Measurements from ENCODE around the gene PDZRN3.
A peak's percentile ranks its signal among the peaks of the same experiment; 100 is the strongest.

Gene PDZRN3

DNA sequence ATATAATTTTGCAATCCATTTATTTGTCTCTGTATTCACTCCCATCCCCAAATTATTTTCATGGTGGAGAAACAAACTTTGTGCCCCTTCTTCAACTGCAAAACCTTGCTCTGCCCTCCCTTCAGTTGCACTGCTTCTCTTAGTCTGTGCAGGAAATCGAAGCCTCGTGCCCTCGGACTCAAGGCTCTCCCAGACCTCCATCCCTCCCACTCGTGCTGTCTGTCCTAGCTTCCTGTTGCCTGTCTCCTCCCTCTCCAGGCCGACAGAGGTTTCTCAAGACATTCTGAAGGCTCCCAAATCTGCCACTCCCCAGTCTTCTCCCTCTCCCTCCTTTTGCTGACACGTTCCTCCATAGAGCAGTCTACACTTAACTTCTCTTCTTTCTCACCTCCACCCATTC is 177.6 kb downstream of the PDZRN3 start:
- Mint-ChIP-seq H3K9me3 (no peaks in the 10 kb centered on the region), H3K27me3 (ENCODE audit: low read depth) (no peaks in the 10 kb centered on the region), H3K4me1 (peaks cover 40% of the 10 kb centered on the region), H3K36me3 (ENCODE audit: low read depth) (no peaks in the 10 kb centered on the region), H3K4me3 (no peak overlapping the region), H3K27ac (no peak overlapping the region)
- no peak for TF ChIP-seq CTCF (IDR thresholded peaks at IDR 0.05; ENCODE audit: unreplicated experiment in 3 of 3)

GRCh38 chr3:73446467-73447110 is 178.2 kb downstream of the PDZRN3 start:
- Mint-ChIP-seq H3K9me3 (no peaks in the 10 kb centered on the region), H3K4me1 (peaks cover 38% of the 10 kb centered on the region), H3K4me3 (no peak overlapping the region), H3K27ac (peak overlapping the region in 1 of 3 experiments; percentile 19), H3K36me3 (ENCODE audit: low read depth) (no peaks in the 10 kb centered on the region), H3K27me3 (ENCODE audit: low read depth) (no peaks in the 10 kb centered on the region)
- TF ChIP-seq CTCF (IDR thresholded peaks at IDR 0.05; ENCODE audit: unreplicated experiment in 3 of 3), result no peak

- Mint-ChIP-seq H3K36me3 (ENCODE audit: low read depth) (no peaks in the 10 kb centered on the region), H3K27me3 (ENCODE audit: low read depth) (no peaks in the 10 kb centered on the region), H3K9me3 (no peaks in the 10 kb centered on the region), H3K4me1 (peaks cover 42% of the 10 kb centered on the region), H3K4me3 (no peak overlapping the region), H3K27ac (no peak overlapping the region)
- no peak for TF ChIP-seq CTCF (IDR thresholded peaks at IDR 0.05; ENCODE audit: unreplicated experiment in 3 of 3)
Measured at GRCh38 chr3:73442886-73443285, 181.9 kb downstream of the PDZRN3 start.

DNA sequence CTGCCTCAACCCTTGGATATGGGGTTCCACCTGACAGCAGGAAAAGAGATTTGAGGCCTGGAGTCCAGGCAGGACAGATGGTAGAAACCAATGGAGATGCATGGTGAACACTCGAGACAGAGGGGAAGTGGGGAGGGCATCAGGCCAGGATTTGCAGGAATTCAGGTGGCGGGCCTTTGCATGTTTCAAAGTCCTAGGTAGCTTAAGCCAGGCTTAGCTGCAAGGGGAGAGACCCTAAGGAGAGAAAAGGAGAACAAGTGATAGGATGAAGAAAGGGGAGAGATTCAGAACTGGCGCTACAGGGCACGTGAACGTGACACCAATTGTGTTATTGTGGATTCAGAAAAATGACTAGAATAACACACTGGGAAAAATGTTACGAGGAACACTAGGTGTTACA is 182.6 kb downstream of the PDZRN3 start:
- Mint-ChIP-seq H3K9me3 (no peaks in the 10 kb centered on the region), H3K36me3 (ENCODE audit: low read depth) (no peaks in the 10 kb centered on the region), H3K27ac (no peak overlapping the region), H3K27me3 (ENCODE audit: low read depth) (no peaks in the 10 kb centered on the region), H3K4me1 (peaks cover 50% of the 10 kb centered on the region), H3K4me3 (no peak overlapping the region)
- no peak for TF ChIP-seq CTCF (IDR thresholded peaks at IDR 0.05; ENCODE audit: unreplicated experiment in 3 of 3)

DNA sequence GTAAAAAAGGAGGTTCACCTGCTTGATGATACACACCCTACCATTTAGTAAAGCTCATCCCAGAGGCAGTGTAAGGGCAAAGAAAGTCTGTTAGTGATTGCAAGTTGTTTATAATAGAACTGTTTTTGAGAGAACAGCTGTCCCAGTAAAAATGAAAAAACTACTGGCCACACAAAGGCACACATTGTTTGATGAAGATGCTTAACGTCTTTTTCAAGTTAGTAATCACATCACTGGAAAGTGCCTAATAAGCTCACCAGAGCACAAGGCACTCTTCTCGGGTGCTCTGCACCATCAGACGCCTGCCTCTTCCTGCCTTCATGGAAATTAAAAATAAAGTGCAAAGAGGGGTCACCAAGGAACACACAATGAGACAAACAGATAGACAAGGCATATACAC is 186.9 kb downstream of the PDZRN3 start:
- H3K4me3 Mint-ChIP-seq, result no peak overlapping the region
- no peaks in the 10 kb centered on the region for H3K9me3 Mint-ChIP-seq
- no peaks in the 10 kb centered on the region for H3K27me3 Mint-ChIP-seq (ENCODE audit: low read depth)
- no peak for TF ChIP-seq CTCF (IDR thresholded peaks at IDR 0.05; ENCODE audit: unreplicated experiment in 3 of 3)
- H3K36me3 Mint-ChIP-seq (ENCODE audit: low read depth), result no peaks in the 10 kb centered on the region
- peaks cover 62% of the 10 kb centered on the region for H3K4me1 Mint-ChIP-seq
- peak overlapping the region in 1 of 3 experiments; percentile 13 for H3K27ac Mint-ChIP-seq

DNA sequence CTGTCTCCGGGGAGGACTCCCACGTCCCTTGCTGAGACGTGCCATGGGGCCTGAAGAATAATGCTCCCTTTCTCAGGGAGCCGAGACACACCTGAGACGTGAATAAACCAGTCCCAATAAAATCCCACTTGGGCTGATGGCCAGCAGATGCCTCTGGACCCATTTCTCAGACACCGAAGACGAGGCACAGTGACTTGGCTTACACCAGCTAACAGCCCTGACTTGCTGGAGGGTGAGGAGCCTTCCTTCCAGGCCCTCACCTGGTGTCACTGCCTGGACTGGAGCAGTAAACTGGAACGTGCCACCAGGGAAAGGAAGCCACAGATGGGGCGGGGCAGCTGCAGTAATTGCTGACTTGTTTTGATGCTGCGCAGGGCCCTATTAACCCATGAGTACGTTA is 189.7 kb downstream of the PDZRN3 start:
- no peaks in the 10 kb centered on the region for H3K36me3 Mint-ChIP-seq (ENCODE audit: low read depth)
- TF ChIP-seq CTCF (IDR thresholded peaks at IDR 0.05; ENCODE audit: unreplicated experiment in 3 of 3), result no peak
- no peak overlapping the region for H3K27ac Mint-ChIP-seq
- no peak overlapping the region for H3K4me3 Mint-ChIP-seq
- no peaks in the 10 kb centered on the region for H3K27me3 Mint-ChIP-seq (ENCODE audit: low read depth)
- peaks cover 77% of the 10 kb centered on the region for H3K4me1 Mint-ChIP-seq
- H3K9me3 Mint-ChIP-seq, result no peaks in the 10 kb centered on the region
